NCI-H82 (cell line): ENCODE measurements around the gene TADA2A.
"Not testable (repeated sequence)": the region's sequence is repeated elsewhere in the genome, so short reads cannot be mapped to it uniquely, and the experiment has no call there.

Experiments used
- DNase-seq: peaks from one replicate; lab custom pipeline; 2025; lab: John Stamatoyannopoulos, UW

TADA2A gene

GRCh38 chr17:37400505-37400904, 6.2 kb upstream of the TADA2A start:
- DNase-seq: no peak

GRCh38 chr17:37405522-37405921, 1.2 kb upstream of the TADA2A start:
- DNase-seq: not testable (repeated sequence)

GRCh38 chr17:37405955-37406634, 591 bp upstream of the TADA2A start:
- peak; percentile 56 for DNase-seq

GRCh38 chr17:37408145-37408479, 1.4 kb downstream of the TADA2A start:
- DNase-seq: not testable (repeated sequence)

GRCh38 chr17:37410357-37410756, 3.7 kb downstream of the TADA2A start:
- no peak for DNase-seq

GRCh38 chr17:37413875-37414519, 7.3 kb downstream of the TADA2A start:
- DNase-seq: no peak

- DNase-seq: no peak
These were observed 11.2 kb downstream of the TADA2A start for GRCh38 chr17:37417852-37418251.

- DNase-seq: no peak
These were observed 16.4 kb downstream of the TADA2A start for GRCh38 chr17:37422971-37423625.

GRCh38 chr17:37425268-37425667, 18.6 kb downstream of the TADA2A start:
- DNase-seq: no peak

GRCh38 chr17:37429039-37429438, 22.4 kb downstream of the TADA2A start:
- DNase-seq: no peak

GRCh38 chr17:37429453-37429852, 22.8 kb downstream of the TADA2A start:
- DNase-seq: no peak

- no peak for DNase-seq
These were observed 23.5 kb downstream of the TADA2A start for GRCh38 chr17:37430051-37430627.

GRCh38 chr17:37432671-37433070, 26.0 kb downstream of the TADA2A start:
- DNase-seq: no peak

GRCh38 chr17:37438141-37438540, 31.5 kb downstream of the TADA2A start:
- no peak for DNase-seq

GRCh38 chr17:37440424-37440823, 33.7 kb downstream of the TADA2A start:
- no peak for DNase-seq

- not testable (repeated sequence) for DNase-seq
These were observed 34.8 kb downstream of the TADA2A start for GRCh38 chr17:37441369-37442014.

- peak; percentile 40 for DNase-seq
These were observed 39.3 kb downstream of the TADA2A start for GRCh38 chr17:37446027-37446426.

- DNase-seq: no peak
These were observed 41.0 kb downstream of the TADA2A start for GRCh38 chr17:37447641-37448040.

GRCh38 chr17:37450112-37450511, 43.4 kb downstream of the TADA2A start:
- no peak for DNase-seq

- DNase-seq: not testable (repeated sequence)
These were observed 51.1 kb downstream of the TADA2A start for GRCh38 chr17:37457801-37458200.

GRCh38 chr17:37458805-37459204, 52.1 kb downstream of the TADA2A start:
- no peak for DNase-seq

- DNase-seq: no peak
These were observed 55.0 kb downstream of the TADA2A start for GRCh38 chr17:37461668-37462067.
